GM19468 (cell line): ENCODE data around the gene RADX.

Source experiments
- ATAC-seq: cut with Tn5 transposase; IDR thresholded peaks from one replicate; pipeline ENCODE4 v1.9.1; 2021; ENCODE audit warnings: mild to moderate bottlenecking, moderate library complexity, moderate number of reproducible peaks; ENCODE audit not compliant: unreplicated experiment; ENCODE audit errors: extremely low read depth

The RADX gene

DNA sequence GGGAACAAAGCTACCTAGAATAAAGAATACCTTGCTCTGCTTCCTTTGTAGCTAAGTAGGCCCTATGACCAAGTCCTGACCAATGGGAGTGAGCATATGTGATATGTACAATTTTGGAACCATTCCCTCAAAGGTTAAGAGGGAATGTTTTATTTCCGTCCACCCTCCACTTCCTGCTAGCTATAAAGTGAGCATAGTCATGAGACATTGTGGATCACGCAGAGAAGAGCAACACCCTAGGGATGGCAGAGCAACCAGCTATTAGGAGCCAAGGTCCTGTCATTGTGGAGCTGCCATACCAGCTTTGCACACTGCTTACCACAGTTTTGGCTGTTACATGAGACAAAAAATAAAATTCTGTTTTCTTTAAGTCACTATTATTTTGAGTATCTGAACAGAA is 68.9 kb downstream of the RADX start:
- no peak for ATAC-seq

DNA sequence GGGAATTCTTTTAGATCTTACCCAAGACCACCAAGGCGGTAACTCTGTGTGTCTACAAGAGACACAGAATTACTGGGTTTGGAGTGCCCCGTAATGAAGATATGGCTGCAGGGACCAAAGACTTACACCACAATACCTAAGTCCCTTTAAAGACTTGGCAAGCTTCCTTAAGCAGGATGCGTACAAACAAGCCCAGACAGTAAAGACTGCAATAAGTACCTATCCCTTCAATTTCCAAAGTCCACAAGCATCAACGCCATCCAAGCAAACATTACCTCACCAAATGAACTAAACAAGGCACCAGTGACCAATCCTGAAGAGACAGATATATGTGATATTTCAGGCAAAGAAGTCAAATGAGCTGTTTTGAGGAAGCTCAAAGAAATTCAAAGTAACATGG is 72.4 kb downstream of the RADX start:
- no peak for ATAC-seq

DNA sequence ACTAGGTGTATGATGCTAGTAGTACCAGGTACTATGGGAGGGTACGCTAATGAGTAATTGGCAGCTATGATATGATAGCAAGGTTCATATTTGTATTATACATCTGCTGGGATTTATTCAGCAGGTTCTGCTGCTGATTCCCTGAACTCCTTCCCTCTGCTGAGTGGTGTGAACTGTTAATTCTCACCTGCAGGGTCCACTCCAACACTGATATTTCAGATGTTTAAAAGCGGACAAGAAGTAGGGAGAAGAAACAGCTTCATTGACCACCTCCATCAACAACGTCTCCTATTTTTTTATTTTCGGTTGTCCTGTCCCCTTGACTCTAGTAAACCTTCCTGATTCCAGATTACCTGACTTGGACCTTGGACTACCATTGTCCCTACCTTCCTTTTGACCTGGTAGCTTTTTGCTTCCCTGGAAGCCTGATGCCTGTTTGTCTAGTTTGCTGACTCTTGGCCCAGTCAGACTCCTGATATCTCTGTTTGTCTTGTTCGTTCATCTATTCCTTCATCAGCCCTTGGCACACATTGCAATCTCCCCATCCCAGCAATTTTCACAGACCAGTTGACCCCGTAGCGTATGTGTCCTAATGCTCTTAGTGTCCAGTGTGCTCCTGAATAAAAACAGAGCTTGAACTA is 80.8 kb downstream of the RADX start:
- ATAC-seq = no peak

DNA sequence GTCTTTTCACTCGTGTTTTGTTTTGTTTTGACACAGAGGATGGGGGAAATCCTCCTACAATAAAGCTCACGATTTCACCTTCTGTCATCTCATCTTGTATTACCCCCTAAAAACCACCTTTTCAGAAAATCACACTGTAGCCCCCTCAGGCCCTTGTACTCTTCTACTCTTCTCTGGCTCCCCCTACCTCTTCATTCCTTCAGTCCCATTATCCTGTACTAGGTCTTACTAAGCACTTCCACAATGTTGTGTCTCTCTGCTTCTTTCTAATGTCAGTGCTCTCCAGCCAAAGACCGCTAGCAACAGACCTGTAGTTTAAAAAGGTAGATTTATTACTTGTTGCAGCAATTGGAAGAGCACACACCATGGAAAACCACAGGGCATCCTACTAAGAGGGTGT is 84.7 kb downstream of the RADX start:
- ATAC-seq = no peak

DNA sequence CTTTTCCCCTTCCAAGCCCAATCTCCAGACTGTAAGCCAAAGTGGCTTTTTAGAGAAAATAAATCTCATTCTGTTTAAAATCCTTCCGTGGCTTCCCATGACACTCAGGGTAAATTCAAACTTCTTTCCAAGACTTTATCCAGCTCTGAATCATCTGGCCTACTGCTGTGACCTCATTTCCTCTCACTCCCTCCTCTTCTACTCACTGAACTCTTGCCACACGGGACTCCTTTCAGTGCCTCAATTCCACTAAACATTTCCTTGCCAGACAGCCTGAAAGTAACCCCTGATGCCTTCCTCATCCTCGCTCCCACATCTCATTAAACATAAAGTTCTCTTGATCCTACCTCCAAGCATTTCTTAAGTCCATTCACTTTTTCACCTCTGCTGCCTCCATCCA is 86.9 kb downstream of the RADX start:
- no peak for ATAC-seq

DNA sequence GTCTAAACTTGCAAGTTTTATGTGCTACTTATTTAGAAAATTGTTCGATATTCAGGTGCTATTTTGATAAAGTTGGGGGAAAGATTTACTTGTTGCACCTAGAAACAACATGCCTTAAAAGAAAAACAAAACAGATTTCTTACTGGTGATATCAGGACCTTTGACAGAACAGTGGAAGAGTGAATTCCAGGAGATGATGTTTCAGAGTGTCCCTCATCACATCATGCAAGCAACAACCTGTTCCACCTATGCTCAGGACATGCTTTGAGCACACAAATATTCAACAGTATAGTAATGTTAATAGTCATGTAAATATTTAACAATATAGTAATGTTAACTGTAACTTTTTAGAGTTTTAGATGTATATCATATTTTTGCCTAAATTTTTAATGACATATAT is 90.9 kb downstream of the RADX start:
- ATAC-seq = no peak

DNA sequence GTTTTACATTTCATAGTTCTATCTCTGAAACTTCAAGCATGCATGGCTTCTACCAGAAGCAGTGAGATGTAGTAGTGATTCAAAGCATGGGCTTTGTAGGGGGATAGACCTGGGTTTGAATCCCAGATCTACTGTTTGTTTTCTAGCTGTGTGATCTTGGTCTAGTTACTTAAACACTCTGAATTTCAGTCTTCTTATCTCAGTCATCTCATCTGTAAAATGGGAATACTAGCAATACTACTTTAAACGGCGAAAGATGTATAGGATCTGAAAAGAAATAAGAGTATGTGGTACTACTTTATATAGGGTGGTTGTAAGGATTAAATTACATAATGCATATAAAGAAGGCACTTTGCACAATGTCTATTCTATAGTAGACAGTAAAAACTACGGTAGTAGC is 94.7 kb downstream of the RADX start:
- no peak for ATAC-seq

DNA sequence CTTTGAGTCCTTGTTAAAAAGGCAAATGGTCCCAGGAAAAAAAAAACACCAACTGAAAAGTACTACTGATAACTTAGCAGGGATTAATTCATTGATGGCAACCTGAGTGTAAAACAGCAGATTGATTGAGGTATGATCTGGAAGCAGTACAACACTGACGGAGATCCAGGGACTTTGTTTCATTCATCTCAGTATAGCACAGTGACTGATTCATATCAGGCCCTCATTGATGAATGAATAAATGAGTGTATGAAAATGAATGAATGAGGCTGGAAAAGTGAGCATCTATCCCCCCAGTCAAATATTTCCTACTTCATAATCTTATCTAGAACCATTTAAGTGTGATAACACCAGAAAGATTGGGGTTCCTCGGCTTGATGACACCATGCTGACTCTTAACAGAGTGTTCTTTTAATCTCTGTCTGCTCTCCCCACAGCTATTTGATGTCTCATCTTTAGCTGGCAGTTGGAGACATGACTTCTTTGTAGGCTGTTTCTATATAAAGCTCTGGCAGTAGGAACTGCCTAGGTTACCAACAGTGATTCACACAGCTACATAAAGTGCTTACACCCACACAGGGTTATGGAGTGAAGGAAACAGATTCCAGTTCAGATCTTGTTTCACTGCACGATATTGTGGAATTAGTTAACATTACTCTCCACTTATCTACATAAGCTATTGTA is 96.1 kb downstream of the RADX start:
- no peak for ATAC-seq

DNA sequence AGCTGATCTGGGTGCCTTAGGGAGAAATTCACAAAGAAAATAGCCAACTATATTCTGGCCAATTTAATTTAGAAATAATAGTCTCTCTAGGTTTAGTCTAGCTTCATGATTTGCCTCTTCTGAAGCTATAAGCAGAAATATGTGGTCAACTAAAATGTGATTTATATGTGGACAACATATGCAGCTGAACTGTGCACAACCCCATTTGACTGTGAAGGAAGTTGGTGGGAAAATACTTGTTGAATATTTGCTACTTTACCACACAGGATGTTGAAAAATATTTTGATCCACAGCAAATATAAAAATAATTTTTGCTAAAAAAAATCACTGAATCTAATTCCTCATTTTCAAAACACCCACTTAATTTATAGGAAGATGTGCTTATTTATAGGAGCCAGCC is 99.0 kb downstream of the RADX start:
- no peak for ATAC-seq

DNA sequence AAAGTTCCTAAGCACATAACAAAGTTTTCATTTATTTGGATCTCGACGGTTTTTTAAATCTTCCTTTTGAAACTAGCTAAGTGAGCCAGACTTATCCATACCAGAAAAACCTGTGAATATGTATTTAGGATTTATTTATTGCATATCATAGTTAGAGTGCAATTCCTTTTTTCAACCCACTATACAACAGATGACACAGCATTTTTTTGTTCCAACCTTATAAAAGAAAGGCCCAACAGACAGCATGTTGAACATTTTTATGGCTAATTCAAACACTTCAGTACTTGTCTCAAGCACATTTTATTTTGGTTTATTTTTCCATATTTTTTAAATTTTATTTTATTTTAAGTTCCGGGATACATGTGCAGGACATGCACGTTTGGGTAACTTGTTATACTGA is 99.6 kb downstream of the RADX start:
- ATAC-seq = no peak

DNA sequence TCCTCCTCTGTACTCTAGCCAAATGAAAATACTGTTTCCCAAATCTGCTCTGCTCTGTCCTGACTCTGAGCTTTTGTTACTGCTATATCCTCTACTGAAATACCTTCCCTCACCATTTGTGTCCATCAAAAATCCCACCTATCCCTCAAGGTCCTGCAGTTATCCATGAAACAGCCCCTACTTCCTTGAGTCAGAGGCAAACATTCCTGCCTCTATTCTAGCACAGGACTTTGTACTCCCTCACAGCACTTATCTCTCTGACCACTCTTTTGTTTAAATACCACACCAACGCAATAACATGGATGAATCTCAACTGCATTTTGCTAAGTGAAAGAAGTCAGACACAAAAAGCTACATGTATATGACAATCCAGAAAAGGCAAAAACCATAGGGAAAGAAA is 104.2 kb downstream of the RADX start:
- no peak for ATAC-seq

DNA sequence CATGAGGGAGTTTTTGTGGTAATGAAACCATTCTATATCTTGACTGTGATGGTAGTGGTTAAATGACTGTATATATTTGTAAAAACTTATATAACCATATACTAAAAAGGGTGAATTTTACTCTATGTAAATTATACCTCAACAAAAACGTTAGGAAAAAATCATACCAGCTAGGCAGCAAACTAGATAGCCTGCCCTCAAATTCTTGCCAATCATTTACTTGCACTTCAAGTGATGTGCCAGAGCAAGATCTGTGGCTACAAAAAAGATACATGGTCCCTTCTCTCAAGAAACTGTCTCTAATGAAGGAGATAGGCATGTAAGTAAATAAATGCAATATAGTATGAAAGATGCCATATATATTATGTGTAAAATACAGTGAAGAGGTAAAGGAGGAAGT is 104.7 kb downstream of the RADX start:
- ATAC-seq = no peak

DNA sequence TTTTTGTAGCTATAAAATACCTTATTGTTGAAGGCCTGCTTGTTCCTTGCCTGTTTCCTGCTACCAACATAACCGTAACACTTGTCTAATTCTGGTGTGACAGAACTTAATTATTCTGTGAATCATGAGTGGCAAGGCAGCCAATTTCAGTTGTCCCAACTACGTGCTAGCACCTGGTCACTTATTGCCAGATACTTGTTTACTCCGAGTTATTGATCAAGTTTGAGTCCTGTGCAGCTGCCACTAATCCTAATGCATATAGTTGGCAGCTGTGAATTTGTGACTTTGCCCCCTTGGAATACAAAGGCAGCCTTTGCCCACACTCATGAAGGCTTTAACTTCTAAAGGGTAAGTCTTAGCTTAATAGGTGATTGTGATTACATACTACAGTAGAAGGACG is 106.9 kb downstream of the RADX start:
- ATAC-seq = no peak

DNA sequence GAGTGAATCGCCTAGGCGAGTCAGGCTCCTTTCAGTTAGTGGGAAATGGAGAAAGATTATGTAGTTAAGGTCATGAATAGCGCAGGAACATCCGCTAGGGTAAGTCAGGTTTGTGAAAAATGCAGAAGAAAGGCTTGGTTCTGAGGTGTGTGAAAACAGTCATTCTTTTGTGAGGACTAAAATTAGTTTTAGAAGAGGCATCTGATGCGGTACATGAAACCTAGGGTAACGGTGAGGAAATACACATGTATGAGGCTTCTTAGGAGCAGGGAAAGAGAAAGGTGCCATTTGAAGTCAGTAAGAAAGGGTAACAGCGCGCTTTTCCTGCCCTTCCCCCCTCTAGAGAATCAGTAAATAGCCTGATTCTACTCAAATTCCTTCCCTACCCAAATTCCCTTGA is 114.2 kb downstream of the RADX start:
- no peak for ATAC-seq

DNA sequence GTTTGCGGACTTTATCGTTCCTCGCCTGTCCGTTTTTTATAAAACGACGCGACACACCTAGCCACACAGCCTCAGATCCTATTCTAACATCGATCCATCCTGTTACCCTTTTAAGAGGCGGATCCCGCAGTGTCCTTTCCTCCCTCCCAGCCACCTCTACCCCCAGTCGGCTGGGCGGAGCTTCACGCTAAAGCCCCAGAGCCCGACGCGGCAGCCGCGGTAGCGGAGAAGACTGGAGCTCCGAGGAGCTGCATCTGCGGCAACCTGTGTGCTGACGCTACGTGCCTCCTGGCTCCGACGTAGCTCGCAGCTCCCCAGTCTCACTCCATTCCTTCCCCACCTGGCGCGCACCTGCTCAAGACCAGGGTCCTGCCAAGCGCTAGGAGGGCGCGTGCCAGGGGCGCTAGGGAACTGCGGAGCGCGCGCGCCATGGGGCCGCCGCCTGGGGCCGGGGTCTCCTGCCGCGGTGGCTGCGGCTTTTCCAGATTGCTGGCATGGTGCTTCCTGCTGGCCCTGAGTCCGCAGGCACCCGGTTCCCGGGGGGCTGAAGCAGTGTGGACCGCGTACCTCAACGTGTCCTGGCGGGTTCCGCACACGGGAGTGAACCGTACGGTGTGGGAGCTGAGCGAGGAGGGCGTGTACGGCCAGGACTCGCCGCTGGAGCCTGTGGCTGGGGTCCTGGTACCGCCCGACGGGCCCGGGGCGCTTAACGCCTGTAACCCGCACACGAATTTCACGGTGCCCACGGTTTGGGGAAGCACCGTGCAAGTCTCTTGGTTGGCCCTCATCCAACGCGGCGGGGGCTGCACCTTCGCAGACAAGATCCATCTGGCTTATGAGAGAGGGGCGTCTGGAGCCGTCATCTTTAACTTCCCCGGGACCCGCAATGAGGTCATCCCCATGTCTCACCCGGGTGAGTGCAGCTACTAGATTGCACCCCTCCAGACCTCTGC is 115.0 kb downstream of the RADX start, which contains the start of gene RNF128:
RNF128 (plus strand) TSS at position 217 of the 953 bp plus-strand sequence; CDS start at position 430, 213 bp downstream.
- ATAC-seq = no peak

DNA sequence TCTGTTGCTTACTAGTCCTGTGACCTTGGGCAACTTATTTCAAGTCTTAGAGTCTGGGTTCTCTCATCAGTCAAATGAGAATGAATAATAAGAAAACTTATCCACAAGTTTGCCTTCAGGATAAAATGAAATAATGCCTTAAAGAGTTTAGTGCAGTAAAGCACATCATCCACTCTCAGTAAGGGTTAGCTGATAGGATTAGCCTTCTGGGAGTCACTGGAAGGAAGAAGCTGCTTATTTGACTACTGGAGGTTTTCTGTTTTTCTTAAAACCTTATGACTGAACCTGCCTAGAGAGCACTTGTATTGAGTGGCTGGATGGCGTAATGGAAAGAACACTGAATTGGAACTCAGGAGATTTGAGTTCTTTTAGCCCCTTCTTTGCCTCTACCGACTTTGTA is 116.6 kb downstream of the RADX start:
- no peak for ATAC-seq
